Hair follicular keratinocyte (primary cell): ENCODE results near the gene TRAF3. TPM values are rescaled to one million over a fixed set of nuclear protein-coding genes. Genes with fewer than 3 reads are reported as not detected.

ENCODE experiments used
- total RNA-seq: library from RNA; depleted of rRNA; stranded (reverse); fragments of >200 nt; gene quantifications from 2 replicates; pipeline ENCODE4 v1.2.3, GENCODE V29; 2015

The TRAF3 gene
- 15.1 and 16.4 TPM in 2 replicates for total RNA-seq

DNA sequence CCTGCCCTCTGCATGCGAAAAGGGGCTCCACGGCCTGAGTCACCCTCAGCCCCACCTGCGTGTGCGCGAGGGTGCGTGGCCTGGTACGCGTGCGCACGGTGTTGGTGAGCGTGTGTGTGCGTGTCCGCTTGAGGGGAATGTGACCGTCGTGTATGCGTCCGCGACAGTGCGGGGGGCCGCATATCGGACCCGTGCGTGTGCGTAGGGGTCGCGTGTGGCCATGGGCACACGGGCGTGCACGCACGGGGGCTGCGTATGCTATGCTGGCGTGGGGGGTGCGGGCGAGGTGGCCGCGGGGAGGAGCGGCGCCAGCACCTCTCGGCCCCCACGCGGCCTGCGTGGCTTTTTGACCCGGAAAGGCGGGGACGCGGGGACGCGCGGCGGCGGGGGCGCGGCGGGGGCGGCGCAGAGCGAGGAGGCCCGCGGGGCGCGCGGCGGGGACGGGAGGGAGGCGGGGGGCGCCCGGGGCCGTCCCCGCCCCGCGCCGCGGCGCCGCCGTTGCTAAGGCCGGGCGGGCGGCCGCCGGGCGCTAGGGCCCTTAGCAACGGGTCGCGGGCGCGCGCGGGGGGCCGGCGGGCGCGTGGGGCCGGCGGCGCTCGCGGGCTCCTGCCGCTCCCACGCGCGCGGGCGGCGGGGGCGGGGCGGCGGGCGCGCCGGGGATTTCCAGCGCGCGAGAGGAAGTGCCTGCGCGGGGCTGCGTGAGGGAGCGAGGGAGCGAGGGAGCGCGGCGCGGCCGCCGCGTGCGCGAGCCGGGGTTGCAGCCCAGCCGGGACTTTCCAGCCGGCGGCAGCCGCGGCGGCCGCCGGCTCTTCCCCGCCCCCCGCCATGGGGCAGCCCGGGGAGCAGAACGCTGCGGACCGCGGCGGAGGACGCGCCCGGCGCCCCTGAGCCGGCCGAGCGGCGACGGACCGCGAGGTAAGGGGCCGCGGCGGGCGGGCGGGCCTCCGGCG lies at the start of gene TRAF3:
Gene TRAF3 (plus strand): TSS at position 689 of the 950 bp plus-strand sequence. CDS start 92,753 bp downstream, outside the sequence.

DNA sequence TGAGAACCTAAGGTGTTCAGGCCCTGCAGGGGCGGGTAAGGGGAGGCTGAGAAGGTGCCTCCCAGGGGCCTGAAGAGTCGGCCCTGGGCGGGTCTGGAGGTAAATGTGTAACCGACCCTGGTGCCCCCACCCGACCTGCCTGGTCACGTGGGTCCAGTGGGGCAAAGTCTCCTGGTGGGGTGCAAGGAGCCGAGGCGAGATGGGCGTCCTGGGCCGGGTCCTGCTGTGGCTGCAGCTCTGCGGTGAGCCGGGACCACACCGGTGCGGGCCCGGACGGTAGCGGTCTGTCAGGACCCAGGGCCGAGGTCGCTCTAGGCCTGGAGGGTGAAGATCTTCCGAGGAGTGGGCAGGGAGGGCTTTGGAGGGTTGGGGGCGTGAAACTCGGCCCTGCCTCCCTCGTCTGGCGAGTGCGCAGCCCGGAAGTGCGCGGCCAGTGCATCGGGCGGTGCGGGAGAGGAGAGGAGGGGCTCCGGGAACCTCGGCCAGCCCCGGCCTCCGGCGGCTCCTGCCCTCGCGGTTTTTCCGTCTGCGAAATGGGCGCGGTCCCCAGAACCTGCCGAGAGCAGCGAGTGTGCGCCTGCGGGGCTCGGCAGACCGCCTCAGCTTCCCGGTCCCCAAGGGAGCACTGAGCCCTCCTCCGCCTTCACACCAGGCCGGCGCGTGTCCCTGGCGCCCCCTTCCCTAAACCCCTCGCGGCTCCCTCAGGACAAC lies 145.4 kb downstream of the TRAF3 start, which contains the start of gene AMN:
Gene AMN (plus strand): TSS at position 174 of the 711 bp plus-strand sequence. CDS start 26 bp downstream, at position 200.

Other genes with a start within 250 kb of the TRAF3 start
- gene RCOR1, start 184.8 kb upstream of the TRAF3 start, total RNA-seq = 14.1 and 22.2 TPM in 2 replicates
- 0.15 and 0.70 TPM in 2 replicates for gene AMN, start 145.2 kb downstream of the TRAF3 start, total RNA-seq